Measurements from ENCODE around the gene HBE1.
"Not testable (repeated sequence)": the region's sequence is repeated elsewhere in the genome, so short reads cannot be mapped to it uniquely, and the experiment has no call there.

HBE1 gene

DNA sequence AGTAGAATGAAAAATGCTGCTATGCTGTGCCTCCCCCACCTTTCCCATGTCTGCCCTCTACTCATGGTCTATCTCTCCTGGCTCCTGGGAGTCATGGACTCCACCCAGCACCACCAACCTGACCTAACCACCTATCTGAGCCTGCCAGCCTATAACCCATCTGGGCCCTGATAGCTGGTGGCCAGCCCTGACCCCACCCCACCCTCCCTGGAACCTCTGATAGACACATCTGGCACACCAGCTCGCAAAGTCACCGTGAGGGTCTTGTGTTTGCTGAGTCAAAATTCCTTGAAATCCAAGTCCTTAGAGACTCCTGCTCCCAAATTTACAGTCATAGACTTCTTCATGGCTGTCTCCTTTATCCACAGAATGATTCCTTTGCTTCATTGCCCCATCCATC lies 14.9 kb upstream of the HBE1 start:
- DNase-seq = no peak

DNA sequence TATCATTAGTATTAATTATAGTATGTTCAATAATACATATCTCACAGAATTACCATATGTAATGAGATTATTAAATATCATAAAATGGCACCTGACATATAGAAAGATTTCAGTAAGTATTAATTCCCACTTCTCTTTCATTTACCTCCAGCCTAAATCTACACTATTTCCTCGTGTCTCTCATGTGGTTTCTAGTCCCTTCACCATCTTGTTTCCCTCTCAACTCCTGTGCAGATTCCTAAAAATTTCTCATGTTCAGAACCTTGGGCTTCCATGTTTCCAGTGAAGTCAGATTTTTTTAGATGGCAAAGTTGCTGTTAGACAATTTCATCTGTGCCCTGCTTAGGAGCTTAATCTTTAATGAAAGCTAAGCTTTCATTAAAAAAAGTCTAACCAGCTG lies 14.1 kb upstream of the HBE1 start:
- DNase-seq = no peak

DNA sequence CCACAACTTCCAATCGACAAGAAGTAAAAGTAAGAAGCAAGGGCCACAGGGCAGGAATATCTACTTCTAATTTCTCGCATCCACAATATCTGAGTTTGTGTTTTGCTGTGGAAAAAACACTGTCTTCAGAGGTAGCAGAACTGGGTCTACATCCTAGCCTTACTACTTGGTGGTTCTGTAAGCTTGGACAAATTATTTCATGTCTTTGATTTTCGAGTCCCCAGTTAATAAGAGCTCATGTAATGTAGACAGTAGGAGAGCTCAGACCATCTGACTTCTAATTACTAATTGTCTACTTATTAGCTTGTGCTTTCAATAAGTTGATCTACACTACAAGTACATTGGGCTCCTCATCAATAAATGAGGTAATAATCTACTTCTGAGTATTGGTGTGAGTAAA lies 13.3 kb upstream of the HBE1 start:
- DNase-seq = no peak

DNA sequence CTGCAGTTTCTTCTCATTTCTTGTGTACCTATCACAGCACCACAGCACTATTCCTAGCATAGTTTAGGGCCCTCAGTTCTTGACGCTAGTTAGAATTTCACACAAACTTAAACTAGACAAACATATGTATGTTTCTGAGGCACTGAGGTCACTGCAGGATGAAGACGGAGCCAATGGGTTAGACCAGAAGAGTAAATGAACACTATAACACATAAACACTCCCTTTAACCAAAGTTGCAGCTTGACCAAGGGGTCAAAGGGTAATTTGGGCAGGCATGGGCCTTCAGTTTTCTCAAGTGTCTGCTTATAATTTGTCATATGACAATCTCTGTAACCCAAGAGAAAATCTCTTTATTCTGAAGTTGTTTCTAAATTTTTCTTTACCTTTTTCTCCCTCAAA lies 12.9 kb upstream of the HBE1 start:
- no peak for DNase-seq

DNA sequence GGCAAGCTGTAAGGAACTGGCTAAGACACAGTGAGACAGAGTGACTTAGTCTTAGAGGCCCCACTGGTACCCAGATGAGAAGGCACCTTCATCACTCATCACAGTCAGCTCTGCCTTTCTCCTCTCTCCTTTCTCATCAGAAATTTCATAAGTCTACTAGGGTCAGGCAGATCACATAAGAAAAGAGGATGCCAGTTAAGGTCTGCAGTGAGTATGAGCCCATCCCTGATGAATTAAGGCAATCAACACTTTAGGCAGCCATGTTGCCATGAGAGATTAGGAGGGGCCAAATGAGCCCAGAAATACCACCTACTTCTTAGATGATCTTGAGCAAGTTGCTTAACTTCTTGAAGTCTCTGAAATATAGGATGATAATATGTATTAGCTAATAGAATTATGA lies 11.9 kb upstream of the HBE1 start:
- DNase-seq = no peak

DNA sequence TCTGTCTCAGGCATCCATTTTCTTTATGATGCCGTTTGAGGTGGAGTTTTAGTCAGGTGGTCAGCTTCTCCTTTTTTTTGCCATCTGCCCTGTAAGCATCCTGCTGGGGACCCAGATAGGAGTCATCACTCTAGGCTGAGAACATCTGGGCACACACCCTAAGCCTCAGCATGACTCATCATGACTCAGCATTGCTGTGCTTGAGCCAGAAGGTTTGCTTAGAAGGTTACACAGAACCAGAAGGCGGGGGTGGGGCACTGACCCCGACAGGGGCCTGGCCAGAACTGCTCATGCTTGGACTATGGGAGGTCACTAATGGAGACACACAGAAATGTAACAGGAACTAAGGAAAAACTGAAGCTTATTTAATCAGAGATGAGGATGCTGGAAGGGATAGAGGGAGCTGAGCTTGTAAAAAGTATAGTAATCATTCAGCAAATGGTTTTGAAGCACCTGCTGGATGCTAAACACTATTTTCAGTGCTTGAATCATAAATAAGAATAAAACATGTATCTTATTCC lies 10.9 kb upstream of the HBE1 start:
- DNase-seq = no peak

DNA sequence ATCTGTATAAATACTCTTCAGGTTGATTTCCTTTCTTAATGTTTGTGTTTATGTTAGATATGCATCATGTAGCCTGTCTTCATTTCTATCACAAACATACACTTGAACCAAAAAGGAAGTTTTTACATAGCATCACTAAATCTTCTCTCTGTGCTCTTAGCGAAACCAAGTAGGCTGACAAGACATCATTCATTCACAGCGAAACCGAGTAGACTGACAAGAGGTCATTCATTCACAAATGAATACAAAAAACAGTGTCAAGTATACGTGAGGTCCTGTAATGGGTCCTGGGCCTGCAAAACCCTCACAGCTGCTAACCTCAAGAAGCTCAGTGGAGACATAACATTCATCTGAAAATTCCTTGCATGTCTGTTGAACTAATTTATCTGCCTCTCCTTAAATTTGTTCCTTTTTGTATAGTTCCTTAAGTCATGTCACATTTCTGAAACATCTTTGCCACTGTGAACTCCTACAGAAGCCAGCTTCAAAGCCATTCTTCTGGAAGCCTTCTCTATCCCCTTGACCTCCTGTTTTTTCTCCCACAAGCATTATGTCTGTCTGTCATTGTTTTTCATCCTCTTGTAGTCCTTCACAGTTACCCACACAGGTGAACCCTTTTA lies 9.8 kb upstream of the HBE1 start:
- DNase-seq = no peak

DNA sequence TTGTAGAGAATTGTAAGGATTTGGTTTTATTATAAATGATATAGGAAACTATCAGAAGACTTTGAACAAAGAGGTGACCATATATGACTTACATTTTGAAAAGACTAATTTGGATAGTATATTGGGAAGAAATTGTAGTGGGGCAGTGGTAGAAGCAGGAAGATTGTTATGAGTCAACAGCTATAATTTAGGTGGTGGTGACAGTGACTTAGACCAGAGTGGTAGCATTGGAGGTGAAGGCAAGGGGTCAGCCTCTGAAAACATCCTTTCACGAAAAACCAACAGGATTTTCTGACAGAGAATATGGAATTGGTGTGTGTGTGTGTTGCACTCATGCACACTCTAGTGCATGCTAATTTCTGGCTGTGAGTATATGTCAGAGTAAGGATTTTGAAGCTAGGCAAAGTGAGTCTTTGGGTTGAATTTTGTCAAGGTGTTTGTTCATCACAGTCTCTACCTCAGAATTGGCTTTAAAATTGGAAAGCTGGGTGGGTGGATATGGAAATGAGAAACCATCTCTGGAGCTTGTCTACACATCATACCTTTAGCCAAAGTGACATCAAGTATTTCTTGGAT lies 8.2 kb upstream of the HBE1 start:
- DNase-seq = no peak

DNA sequence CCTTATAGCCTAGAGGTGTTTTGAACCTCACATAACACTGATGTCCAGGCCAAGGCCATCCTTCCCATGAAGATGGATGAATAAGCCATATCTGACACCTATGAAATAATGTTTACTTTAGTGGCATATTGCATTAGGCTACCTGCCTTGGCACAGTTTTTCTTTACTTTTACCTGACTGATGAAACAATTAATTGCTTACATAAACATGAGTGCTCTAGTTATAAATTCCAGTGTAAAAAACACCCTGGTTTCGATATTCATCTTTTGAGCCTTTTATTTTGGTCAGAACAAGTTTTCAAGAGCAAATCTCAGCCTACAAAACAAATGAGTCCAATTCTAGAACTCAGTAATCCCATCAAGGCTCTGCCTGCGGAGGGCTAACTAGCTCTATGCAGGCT lies 7.0 kb upstream of the HBE1 start:
- DNase-seq = no peak

DNA sequence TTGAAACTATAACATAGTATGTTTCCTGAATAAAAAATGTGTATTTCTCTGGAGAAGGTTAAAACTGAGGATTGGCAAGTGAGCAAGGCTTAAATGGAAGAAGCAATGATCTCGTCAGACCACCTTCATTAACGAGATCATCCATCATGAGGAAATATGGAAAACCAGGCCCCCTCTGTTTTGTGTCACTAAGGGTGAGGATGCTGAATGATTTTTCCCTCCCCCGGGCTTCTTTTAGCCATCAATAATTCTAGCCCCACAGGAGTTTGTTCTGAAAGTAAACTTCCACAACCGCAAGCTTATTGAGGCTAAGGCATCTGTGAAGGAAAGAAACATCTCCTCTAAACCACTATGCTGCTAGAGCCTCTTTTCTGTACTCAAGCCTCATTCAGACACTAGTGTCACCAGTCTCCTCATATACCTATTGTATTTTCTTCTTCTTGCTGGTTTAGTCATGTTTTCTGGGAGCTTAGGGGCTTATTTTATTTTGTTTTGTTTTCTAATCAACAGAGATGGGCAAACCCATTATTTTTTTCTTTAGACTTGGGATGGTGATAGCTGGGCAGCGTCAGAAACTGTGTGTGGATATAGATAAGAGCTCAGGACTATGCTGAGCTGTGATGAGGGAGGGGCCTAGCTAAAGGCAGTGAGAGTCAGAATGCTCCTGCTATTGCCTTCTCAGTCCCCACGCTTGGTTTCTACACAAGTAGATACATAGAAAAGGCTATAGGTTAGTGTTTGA lies 5.8 kb upstream of the HBE1 start:
- no peak for DNase-seq

DNA sequence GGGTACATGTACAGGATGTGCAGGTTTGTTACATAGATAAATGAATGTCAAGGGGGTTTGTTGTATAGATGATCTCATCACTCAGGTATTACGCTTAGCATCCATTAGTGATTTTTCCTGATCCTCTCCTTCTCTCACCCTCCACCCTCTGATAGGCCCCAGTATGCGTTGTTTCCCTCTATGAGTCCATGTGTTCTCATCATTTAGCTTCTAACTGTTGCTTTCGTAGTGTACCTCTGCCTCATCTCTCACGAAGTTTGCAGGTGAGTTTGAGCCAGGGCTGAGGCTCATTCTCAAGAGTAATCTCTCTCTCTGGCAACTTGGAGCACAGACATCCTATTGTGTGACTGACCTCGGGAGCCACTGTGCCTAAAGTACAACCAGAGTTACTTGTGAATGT lies 4.7 kb upstream of the HBE1 start:
- DNase-seq = no peak

DNA sequence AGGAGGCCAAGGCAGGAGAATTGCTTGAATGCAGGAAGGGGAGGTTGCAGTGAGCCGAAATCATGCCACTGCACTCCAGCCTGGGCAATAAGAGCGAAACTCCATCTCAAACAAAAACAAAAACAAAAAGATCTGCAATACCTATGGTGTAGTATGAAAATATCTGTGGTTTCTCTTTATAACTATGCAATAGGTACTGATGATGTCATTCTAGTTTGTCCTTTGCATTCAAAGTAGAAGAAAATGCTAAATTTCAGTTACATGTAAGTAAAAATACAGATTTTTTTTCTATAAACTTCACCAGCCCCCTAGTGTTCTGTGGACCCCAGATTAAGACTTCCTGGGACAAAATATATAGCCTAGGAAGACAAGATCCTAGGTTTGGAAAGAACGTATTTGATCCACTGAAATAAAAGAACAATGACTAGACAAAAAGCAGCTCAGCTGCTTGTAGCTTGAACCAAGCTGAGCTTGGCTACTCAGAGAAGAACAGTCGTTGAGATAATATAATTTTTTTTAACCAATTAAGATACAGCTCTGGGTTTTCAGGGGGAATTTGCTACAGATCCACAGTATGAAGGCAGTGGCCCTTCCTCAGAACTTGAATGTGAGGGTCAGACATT lies 2.8 kb upstream of the HBE1 start:
- no peak for DNase-seq

DNA sequence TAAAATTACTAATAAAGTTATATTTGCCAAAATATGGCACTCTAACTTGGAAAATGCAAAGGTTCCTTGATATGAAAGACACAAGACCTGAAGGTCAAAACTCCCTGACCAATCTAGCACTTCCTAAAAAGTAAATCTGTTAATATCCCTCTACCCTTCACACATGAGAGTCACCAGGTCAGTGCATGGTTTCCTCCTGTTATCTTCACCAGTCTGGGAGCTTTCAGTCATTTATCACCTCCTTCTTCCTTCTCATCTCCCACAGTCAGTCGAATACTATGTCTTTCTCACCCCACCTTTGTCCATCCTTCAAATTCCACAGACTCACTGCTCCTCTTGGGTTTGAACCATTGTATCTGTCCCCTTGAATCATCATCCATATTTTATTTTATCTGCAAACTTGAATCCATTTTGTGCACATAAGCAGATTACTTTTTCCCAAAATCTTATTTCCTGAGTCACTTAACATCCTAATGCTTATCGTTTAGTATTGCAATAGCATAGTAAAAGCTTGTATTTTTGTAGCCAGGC lies 2.6 kb downstream of the HBE1 start:
- no peak for DNase-seq

DNA sequence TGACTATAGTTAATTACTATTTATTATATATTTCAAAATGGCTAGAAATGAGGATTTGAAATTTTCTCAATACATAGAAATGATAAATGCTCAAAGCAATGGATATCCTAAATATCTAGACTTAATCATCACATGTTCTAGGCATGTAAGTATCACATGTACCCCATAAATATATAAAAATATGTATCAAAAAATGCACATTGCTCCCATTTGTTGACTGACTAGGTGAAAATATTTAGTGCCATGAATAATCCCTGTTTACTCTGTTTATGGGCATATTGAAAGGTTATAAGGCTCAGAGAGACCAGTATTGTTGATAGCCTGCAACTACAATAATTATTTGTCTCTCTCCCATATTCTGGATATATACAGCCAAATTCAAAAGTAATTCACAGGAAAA lies 3.1 kb downstream of the HBE1 start:
- DNase-seq = no peak

DNA sequence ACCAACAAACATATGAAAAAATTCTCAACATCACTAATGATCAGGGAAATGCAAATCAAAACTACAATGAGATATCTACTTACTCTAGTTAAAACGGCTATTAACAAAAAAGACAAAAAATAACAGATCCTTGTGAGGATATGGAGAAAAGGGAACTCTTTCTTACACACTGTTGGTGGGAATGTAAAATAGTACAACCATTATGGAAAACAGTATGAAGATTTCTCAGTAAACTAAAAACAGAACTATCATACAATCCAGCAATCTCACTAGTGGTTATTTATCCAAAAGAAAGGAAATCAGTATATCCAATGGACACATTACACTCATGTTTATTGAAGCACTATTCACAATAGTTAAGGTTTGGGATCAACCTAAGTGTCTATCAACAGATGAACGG lies 3.9 kb downstream of the HBE1 start:
- no peak for DNase-seq

DNA sequence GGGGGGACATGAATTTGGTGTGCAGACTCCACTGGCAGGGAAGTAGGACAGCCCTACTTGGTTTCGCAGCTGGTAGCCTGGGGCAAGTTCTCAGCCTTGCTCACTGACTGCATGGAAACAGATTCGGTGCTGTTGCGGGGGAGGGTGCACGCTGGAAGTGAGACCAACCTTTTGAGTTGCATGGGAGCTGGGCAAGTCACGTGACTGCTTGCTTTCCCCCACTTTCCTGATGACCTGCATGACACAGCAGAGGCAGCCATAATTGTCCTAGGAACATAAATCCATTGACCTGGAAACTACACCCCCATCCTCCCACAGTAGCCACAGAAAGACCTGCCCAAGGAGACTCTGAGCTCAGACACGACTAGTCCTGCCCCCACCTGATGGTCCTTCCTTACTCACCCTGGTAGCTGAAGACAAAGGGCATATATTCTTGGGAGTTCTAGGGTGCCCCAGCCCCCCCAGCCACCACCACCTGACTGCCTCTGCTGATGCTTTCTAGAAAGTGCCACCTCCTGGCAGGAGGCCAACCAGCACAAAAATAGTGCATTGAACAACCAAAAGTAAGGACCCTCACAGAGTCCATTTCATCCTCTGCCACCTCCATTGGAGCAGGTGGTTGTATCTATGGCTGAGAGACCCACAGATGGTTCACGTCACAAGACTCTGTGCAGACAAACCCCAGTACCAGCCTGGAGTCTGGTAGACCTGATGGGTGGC lies 11.0 kb downstream of the HBE1 start:
- DNase-seq = no peak

DNA sequence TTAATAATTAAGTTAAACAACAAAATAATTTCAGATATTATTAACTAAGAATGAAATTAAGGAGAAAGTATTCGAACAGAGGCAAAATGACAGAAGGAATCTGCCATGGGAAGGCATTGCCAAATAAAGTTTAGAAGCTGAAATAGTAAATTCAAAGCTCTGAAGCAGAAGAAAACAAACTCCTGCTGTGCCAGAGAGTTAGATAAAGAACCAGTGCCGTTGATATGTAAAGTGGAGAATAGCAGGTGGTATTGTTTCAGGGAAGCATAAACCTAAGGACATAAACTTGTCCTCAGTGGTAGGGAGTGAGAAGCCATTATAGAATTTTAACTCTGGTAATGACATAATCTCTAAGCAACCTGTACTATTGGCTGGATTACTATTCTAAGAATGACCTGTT lies 12.4 kb downstream of the HBE1 start:
- DNase-seq = no peak

DNA sequence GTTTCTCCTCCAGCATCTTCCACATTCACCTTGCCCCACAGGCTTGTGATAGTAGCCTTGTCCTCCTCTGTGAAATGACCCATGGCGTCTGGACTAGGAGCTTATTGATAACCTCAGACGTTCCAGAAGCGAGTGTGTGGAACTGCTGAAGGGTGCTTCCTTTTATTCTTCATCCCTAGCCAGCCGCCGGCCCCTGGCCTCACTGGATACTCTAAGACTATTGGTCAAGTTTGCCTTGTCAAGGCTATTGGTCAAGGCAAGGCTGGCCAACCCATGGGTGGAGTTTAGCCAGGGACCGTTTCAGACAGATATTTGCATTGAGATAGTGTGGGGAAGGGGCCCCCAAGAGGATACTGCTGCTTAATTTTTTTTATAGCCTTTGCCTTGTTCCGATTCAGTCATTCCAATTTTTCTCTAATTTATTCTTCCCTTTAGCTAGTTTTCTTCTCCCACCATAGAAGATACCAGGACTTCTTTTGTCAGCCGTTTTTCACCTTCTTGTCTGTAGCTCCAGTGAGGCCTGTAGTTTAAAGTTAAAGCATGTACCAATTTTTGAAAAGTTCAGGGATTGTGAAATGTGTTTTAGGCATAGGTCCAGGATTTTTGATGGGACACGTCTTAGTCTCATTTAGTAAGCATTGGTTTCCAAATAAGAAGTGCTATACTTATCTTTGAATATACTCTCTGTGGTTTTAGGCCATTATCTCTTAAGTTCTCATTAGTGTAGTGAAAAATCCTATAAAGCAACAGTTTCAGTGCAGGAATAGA lies 14.9 kb downstream of the HBE1 start, which contains the start of gene HBG2:
TSS of gene HBG2 (minus strand) at position 136 of the 768 bp plus-strand sequence. CDS start at position 83, 53 bp downstream.
- not testable (repeated sequence) for DNase-seq

DNA sequence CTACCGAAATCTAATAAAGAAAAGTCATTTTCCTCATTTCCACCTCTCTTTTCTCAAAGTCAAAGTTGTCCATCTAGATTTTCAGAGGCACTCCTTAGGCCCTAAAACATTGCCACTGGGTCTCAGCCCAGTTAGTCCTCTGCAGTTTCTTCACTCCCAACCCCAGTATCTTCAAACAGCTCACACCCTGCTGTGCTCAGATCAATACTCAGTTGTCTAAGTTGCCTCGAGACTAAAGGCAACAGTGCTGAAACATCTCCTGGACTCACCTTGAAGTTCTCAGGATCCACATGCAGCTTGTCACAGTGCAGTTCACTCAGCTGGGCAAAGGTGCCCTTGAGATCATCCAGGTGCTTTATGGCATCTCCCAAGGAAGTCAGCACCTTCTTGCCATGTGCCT lies 15.7 kb downstream of the HBE1 start:
- DNase-seq = not testable (repeated sequence)

DNA sequence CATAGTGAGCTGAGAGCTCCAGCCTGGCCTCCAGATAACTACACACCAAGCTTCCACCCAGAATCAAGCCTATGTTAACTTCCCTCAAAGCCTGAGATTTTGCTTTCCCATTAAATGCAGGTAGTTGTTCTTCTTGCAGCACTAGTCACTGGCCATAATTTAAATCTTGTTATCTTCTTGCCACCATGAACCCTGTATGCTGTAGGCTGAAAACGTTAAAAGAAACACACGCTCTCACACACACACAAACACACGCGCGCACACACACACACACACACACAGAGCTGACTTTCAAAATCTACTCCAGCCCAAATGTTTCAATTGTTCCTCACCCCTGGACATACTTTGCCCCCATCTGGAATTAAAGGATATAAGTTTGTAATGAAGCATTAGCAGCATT lies 16.3 kb downstream of the HBE1 start:
- DNase-seq = not testable (repeated sequence)

DNA sequence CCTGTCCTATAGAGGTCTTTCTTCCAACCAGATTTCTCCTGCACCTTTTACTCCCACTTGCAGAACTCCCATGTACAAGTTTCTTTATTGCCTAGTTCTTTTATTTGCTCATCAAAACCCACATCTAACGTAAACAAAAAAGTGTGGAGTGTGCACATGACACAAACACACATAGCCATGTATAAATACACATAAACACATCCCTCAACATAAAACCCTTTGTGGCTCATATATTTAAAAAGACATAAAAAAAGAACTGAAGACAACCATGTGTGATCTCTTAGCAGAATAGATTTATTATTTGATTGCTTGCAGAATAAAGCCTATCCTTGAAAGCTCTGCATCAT lies 16.9 kb downstream of the HBE1 start:
- no peak for DNase-seq
